ELF-1 (cell line): ENCODE measurements around the gene GDPD4.

Experiments used
- DNase-seq: peaks from one replicate; pipeline ENCODE4 v3.0.0-alpha.2; 2016; ENCODE audit warnings: low read depth, low spot score

The GDPD4 gene

GRCh38 chr11:77191823-77192495 lies 109.5 kb downstream of the GDPD4 start:
- DNase-seq, result peak; percentile 97

DNA sequence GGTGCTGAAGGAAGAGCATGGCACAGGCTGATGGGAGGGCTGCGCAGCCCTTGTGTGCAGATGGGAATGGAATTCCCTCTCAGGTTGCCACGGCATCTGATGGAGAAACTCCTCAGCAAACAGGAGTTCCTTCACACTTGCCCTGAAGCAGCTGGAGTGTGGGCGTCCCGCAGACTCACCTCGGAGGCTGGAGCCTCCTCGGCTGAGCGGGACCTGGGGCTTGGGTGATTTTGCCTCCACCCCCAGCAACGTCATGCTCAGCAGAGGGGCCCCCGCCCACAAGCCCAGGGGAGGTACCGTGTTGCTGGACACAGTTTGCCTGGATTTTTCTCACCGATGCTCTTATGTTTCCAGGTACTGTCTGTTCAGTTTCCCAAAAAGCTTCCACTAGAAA lies 110.1 kb downstream of the GDPD4 start:
- peak; percentile 58 for DNase-seq

DNA sequence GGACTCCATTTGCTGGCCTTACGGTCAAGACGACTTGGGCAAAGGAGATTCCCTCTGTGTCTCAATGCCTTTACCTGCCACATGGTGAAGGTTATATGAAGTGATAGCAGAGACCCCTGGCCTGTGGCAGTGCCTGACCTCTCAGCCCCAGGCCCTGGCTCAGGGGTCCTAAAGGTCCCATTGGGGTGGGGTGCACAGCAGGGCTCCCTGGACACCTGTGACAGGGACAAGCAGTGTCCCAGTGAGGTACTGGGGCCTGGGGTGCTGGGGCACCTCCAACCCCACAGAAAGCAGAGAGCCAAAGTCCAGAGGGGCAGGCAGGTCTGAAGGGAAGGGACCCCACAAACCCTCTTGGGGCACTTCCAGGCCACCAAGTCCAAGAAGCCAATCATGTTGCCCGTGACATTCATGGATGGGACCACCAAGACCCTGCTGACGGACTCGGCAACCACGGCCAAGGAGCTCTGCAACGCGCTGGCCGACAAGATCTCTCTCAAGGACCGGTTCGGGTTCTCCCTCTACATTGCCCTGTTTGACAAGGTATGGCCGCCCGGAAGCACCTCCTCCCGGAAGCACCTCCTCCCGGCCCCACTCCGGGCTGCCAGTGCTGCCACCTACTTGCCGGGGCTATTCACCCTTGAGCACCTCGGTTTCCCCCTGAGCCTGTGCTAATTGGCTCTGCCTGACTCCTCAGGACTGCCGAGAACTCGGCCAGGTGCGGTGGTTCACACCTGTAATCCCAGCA lies 111.0 kb downstream of the GDPD4 start:
- no peak for DNase-seq

- DNase-seq, result no peak
These were observed 111.8 kb downstream of the GDPD4 start for GRCh38 chr11:77189588-77190210.

GRCh38 chr11:77188633-77189491 lies 112.6 kb downstream of the GDPD4 start:
- DNase-seq, result no peak

DNA sequence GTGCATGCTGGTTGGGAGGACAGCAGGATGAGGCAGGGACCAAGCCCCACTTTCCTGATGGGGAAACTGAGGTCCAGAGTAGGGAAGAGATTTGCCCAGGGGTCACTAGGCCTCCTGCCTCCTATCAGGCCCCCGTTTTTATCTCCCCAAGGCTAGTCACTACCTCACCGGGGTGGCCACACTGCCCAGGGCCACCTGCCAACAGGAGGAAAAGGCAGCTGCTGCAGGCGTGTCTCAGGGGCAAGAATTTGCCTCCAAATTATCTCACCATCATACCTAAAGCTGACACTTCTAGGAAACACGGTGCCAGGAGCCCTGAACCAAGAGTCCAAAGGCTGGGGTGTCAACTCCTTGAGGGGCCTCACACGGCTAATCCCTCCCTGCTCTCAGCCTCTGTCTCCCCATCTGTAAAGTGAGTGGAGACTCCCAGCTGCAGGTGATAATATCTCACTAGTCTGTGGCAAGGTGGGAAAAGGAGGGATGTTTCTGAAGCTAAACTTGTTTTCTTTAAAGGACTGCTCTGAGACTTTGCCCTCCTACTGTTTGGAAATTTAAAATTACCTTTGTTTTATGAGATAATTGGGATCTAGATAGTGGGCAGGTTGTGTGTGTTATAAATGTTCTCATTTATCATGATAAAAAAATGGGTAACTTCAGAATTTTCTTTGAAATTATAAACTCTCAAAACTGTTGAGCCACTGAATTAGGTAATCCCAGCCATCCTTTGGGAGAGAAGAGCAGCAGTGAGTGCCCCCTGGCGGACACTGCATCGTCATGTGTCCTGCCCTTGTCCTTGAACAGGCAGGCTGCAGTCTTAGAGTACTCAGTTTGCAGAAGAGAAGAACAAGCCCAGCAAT lies 113.5 kb downstream of the GDPD4 start:
- peak; percentile 86 for DNase-seq

DNA sequence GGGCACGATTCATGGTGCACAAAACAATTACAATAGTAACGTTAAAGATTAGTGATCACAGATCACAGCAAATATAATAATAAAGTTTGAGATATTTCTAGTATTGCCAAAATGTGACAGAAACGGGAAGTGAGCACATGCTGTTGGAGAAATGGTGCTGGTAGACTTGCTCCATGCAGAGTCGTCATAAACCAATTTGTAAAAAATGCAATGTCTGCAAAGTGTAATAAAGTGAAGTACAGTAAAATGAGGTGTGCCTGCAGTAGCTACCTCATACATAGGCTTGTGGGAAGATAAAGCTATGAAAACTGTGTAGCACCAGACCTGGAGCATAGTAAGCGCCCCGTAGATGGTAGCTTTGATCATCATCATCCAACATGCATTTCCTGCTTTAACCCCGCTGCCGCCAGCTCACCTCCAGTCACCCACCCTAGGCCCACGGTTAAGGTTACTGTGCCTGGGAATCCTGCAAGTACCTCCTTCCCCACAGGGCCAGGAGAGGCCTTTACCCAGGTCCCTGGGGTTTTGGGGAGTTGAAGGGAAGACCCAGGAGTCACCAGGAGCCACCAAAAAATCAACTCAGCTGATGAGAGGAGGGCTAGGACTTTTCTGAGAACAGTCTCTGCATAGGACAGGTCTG lies 114.3 kb downstream of the GDPD4 start:
- no peak for DNase-seq

- no peak for DNase-seq
These were observed 115.2 kb downstream of the GDPD4 start for GRCh38 chr11:77186302-77186701.

GRCh38 chr11:77184136-77184860 lies 117.2 kb downstream of the GDPD4 start:
- no peak for DNase-seq

DNA sequence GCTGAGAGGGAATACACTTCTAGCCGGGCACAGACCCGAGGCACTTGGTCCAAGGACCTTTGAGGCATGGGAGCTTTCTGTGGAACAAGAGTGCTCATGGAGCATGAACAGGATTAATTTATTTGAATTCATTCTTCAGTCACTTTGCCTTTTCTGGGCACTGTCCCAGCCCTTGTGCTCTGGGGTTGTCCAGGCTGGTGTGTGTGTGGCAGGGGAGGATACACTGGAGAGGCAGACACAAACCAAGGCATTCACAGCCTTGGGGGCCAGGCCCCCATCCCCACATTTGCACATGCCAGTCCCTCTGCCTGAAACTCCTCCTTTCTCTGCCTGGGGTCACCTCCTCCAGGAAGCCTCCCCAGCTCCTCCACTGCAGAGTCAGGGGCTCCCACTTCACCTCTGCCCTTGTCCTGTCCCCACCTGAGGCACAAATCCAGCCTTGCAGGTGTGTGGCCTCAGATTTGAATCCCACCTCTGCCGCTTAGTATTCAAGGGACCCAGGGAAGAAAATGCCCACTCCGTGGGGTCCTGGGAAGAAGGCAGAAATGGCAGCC lies 118.0 kb downstream of the GDPD4 start:
- DNase-seq, result no peak

DNA sequence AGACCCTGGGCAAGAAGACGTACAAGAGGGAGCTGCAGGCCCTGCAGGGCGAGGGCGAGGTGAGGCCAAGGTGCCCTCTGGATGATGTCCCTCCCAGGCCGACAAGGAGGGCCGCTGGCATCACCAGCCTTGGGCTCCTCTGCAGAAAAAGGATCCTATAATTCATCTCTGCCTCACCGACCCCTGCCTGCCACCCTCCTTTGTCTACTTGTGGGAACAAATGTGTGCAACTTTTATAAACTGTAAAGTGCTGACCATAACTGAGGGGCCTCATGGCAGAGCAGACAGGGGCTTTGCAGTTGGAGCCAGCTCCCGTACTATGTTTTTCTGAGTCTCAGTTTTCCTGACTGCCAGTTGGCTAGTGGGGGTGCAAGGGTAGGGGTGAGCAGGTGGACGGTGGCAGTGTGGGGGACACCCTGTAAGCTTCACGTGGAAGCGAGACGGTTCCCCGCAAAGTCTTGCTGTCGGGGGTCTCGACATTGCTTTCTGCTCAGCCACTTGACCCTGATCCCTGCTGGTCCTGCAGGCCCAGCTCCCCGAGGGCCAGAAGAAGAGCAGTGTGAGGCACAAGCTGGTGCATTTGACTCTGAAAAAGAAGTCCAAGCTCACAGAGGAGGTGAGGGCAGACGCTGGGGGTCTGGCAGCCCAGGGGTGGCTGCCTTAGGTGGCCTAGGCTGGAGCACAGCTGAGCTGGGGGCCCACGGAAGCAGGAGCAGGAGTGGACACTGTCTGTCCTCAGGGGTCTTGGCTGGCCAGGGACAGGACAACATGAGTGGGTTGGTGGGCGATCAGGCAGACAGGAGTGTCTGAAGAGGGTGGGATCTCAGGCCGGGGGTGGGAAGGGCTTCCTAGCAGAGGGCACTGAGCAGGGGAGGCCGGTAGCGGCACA lies 118.7 kb downstream of the GDPD4 start:
- no peak for DNase-seq

DNA sequence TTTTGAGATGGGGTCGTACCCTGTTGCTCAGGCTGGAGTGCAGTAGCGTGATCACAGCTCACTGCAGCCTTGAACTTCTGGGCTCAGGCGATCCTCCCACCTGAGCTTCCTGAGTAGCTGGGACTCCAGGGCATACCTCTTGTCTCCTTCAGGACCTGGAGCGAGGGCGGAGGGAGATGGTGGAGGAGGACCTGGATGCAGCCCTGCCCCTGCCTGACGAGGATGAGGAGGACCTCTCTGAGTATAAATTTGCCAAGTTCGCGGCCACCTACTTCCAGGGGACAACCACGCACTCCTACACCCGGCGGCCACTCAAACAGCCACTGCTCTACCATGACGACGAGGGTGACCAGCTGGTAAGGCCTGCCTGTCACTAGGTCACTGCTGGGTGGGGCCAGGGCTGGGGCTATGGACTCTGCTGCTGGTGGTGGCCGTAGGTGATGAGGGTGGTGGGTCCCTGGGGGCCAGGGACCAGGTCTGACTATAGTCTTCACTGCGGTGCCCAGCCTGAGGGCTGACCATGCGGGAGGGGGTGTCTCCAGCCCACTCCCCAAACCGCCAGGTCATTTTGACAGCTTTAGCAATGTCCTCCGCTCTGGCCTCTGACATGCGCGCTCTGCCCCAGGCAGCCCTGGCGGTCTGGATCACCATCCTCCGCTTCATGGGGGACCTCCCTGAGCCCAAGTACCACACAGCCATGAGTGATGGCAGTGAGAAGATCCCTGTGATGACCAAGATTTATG lies 119.5 kb downstream of the GDPD4 start:
- DNase-seq, result no peak

- no peak for DNase-seq
These were observed 120.3 kb downstream of the GDPD4 start for GRCh38 chr11:77181226-77181625.

DNA sequence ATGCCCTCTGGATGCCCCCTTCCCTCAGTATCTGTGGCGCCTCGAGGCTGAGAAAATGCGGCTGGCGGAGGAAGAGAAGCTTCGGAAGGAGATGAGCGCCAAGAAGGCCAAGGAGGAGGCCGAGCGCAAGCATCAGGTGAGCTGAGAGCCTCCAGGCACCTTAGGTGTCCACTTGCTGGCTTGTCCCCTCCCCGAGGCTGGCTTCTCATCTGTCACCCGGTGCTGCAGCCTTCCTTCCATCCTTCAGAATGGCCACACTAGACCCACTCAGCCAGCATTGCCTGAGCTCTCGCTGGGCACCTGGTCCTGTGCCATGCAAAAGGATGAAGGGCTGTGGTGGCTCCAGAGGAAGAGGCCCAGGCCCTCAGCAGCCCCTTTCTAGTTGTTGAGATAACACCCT lies 121.1 kb downstream of the GDPD4 start:
- DNase-seq, result no peak

GRCh38 chr11:77179681-77180080 lies 121.8 kb downstream of the GDPD4 start:
- no peak for DNase-seq

DNA sequence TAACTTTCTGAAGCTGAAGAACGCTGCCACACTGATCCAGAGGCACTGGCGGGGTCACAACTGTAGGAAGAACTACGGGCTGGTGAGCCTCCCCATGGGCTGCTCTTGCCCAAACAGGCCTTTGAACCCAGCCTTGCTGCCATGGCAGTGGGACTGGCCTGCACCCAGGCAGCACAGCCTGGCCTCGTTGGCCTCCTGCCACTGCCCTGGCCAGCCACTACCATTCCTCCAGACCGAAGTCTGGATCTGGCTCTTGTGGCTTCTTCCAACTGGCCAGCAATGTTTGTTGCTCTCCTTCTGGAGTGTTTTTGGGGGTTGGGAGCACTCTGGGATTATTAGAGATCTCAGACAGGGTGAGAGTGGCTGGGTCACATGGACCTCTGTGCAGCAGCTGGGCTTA lies 122.4 kb downstream of the GDPD4 start:
- no peak for DNase-seq

DNA sequence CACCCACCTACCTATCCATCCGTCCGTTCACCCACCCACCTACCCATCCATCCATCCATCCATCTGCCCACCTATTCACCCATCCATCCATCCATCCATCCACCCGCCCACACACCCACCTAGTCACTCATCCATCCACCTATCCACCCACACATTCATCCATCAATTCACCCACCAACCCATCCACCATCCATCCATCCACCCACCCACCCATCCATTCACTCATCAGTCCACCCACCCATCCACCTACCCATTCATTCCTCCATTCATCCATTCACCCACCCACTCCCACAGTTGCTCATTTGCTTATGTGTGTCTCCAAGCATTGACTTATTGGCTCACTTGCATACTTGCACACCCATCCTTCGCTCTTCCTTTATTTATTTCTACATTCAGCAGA lies 123.3 kb downstream of the GDPD4 start:
- DNase-seq, result no peak

DNA sequence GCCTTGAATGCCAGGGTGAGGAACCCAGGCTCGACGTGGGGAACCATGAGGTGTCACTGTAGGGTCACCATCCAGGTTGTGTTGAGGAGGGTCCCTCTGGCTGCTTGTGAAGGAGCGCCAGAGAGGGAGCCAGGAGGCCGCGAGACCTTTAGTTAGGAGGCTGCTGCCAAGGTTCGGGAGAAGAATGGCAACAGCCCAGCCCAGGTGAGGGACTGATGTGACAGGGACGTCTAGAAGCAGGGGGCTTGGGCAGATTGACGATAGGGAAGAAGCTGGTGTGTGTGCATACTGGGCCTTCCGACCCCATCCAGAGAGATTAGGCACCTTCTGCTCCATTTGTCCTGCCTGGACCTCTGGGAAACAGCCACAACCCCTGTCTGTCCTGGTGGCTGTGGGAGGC lies 124.5 kb downstream of the GDPD4 start:
- DNase-seq, result no peak
